SK-N-SH treated with all-trans-retinoic acid at 6 μM for 48 hours (cell line): ENCODE measurements around the gene AGAP3.

ENCODE experiments used
- ARNTL ChIP-seq: fragments of 450-650 bp; formaldehyde crosslinking; IDR thresholded peaks from 2 replicates; pipeline ENCODE4 v1.5.0; 2020; ENCODE audit warnings: low read depth, mild to moderate bottlenecking, moderate library complexity, borderline replicate concordance
- BACH2 ChIP-seq: fragments of 250-450 bp; sonication (Bioruptor Pico); IDR thresholded peaks from 2 replicates; pipeline ENCODE4 v1.9.0; 2021; ENCODE audit warnings: mild to moderate bottlenecking, borderline replicate concordance
- PATZ1 ChIP-seq: fragments of 250-450 bp; sonication (Bioruptor Pico); IDR thresholded peaks from 2 replicates; pipeline ENCODE4 v1.8.0; 2020; ENCODE audit warnings: mild to moderate bottlenecking, moderate library complexity, borderline replicate concordance
- RARB ChIP-seq: fragments of 250-450 bp; sonication (Bioruptor Pico); IDR thresholded peaks from 2 replicates; pipeline ENCODE4 v1.8.0; 2021; ENCODE audit warnings: mild to moderate bottlenecking, moderate library complexity
- SNAI2 ChIP-seq: fragments of 250-450 bp; sonication (Bioruptor Pico); IDR thresholded peaks from 2 replicates; pipeline ENCODE4 v1.5.0; 2020; ENCODE audit warnings: mild to moderate bottlenecking, moderate library complexity
- TOX ChIP-seq: fragments of 250-450 bp; sonication (Bioruptor Pico); IDR thresholded peaks from 2 replicates; pipeline ENCODE4 v1.8.0; 2021; ENCODE audit warnings: mild to moderate bottlenecking, moderate library complexity, borderline replicate concordance
- ZFP3 ChIP-seq: fragments of 250-450 bp; sonication (Bioruptor Pico); IDR thresholded peaks from 2 replicates; pipeline ENCODE4 v1.5.0; 2020; ENCODE audit warnings: mild to moderate bottlenecking, moderate library complexity
- ZFP30 ChIP-seq: fragments of 450-650 bp; formaldehyde crosslinking; IDR thresholded peaks from 2 replicates; pipeline ENCODE4 v1.5.0; 2022; ENCODE audit warnings: mild to moderate bottlenecking, moderate library complexity
- ZNF70 ChIP-seq: fragments of 450-650 bp; formaldehyde crosslinking; IDR thresholded peaks from 2 replicates; pipeline ENCODE4 v1.5.0; 2020; ENCODE audit warnings: mild to moderate bottlenecking, moderate library complexity

DNA sequence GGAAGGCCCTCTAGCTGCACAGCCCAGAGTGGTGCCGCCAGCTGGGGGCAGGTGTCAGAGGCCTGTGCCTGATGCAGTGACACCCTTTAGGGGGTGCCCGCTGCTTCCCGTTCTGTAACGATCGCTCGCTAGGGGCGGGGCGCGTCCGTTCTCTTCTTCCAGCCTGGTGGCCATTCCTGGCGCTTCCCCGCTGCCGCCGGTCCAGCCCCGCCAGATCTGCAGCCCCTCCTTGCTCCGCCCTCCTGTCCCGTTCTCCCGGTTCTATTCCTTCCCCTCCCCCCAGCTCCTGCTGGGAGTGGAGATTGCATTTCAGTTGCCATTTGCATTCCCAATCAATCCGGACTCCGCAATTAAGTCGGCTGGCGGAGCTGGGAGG is 39.2 kb downstream of the AGAP3 start:
- TF ChIP-seq ZNF70 (CRISPR knock-in tag) (no peak), ZFP30 (no peak), RARB (no peak), ARNTL (CRISPR knock-in tag) (no peak), PATZ1 (CRISPR knock-in tag) (no peak), BACH2 (CRISPR knock-in tag) (no peak), ZFP3 (no peak), TOX (no peak), SNAI2 (CRISPR knock-in tag) (no peak)
